ENCODE results near the gene CDKN2D.
A peak's percentile ranks its signal among the peaks of the same experiment; 100 is the strongest.
"Not testable (repeated sequence)": the region's sequence is repeated elsewhere in the genome, so short reads cannot be mapped to it uniquely, and the experiment has no call there.

Gene CDKN2D

GRCh38 chr19:10593820-10594637, 25.2 kb upstream of the CDKN2D start:
- TF ChIP-seq GATA1 (IDR thresholded peaks at IDR 0.05; ENCODE audit: low read depth, low read length), result no peak
- DNase-seq, result no peak

- DNase-seq, result no peak
- no peak for TF ChIP-seq POLR2A (IDR thresholded peaks at IDR 0.05; ENCODE audit: low read length)
- TF ChIP-seq GATA1 (IDR thresholded peaks at IDR 0.05; ENCODE audit: low read depth, low read length), result no peak
Measured at GRCh38 chr19:10593148-10593547, 24.4 kb upstream of the CDKN2D start.

- TF ChIP-seq POLR2A (IDR thresholded peaks at IDR 0.05; ENCODE audit: low read length), result no peak
- DNase-seq, result no peak
Measured at GRCh38 chr19:10587839-10588150, 19.0 kb upstream of the CDKN2D start.

- DNase-seq, result no peak
- TF ChIP-seq POLR2A (IDR thresholded peaks at IDR 0.05; ENCODE audit: low read length) (no peak), GATA1 (IDR thresholded peaks at IDR 0.05; ENCODE audit: low read depth, low read length) (no peak)
Measured at GRCh38 chr19:10587022-10587838, 18.5 kb upstream of the CDKN2D start, which contains the start of gene AP1M2. TSS of gene AP1M2 (minus strand) at chr19:10587312. CDS start at chr19:10587231, 81 bp downstream.

- DNase-seq, result no peak
- TF ChIP-seq GATA1 (IDR thresholded peaks at IDR 0.05; ENCODE audit: low read depth, low read length), result no peak
- TF ChIP-seq POLR2A (IDR thresholded peaks at IDR 0.05; ENCODE audit: low read length), result no peak
Measured at GRCh38 chr19:10586396-10586795, 17.6 kb upstream of the CDKN2D start.

- no peak for DNase-seq
- no peak for TF ChIP-seq GATA1 (IDR thresholded peaks at IDR 0.05; ENCODE audit: low read depth, low read length)
- no peak for TF ChIP-seq POLR2A (IDR thresholded peaks at IDR 0.05; ENCODE audit: low read length)
Measured at GRCh38 chr19:10583036-10583776, 14.4 kb upstream of the CDKN2D start.

- TF ChIP-seq GATA1 (IDR thresholded peaks at IDR 0.05; ENCODE audit: low read depth, low read length) (no peak), POLR2A (IDR thresholded peaks at IDR 0.05; ENCODE audit: low read length) (no peak)
Measured at GRCh38 chr19:10582091-10582490, 13.3 kb upstream of the CDKN2D start.

GRCh38 chr19:10580979-10581631, 12.3 kb upstream of the CDKN2D start:
- TF ChIP-seq GATA1 (IDR thresholded peaks at IDR 0.05; ENCODE audit: low read depth, low read length) (no peak), POLR2A (IDR thresholded peaks at IDR 0.05; ENCODE audit: low read length) (no peak)
- DNase-seq, result peak; percentile 94 to 96

More at GRCh38 chr19:10582091-10582490, 13.3 kb upstream of the CDKN2D start:
- no peak for DNase-seq

GRCh38 chr19:10577951-10578350, 9.2 kb upstream of the CDKN2D start:
- no peak for TF ChIP-seq POLR2A (IDR thresholded peaks at IDR 0.05; ENCODE audit: low read length)
- no peak for TF ChIP-seq GATA1 (IDR thresholded peaks at IDR 0.05; ENCODE audit: low read depth, low read length)
- DNase-seq, result no peak

GRCh38 chr19:10575011-10575716, 6.4 kb upstream of the CDKN2D start:
- no peak for TF ChIP-seq GATA1 (IDR thresholded peaks at IDR 0.05; ENCODE audit: low read depth, low read length)
- no peak for TF ChIP-seq POLR2A (IDR thresholded peaks at IDR 0.05; ENCODE audit: low read length)
- no peak for DNase-seq

GRCh38 chr19:10574462-10574861, 5.7 kb upstream of the CDKN2D start:
- TF ChIP-seq POLR2A (IDR thresholded peaks at IDR 0.05; ENCODE audit: low read length) (no peak), GATA1 (IDR thresholded peaks at IDR 0.05; ENCODE audit: low read depth, low read length) (no peak)
- DNase-seq, result no peak

- DNase-seq, result not testable (repeated sequence)
Measured at GRCh38 chr19:10573793-10574192, 5.0 kb upstream of the CDKN2D start.
